Neutrophil (primary cell): ENCODE data around the gene SOX2.

Source experiments
- H3K27ac ChIP-seq: fragments of 200-600 bp; sonication (generic); 2 replicates; pipeline ENCODE4 v1.5.1; 2016; ENCODE audit warnings: mild to moderate bottlenecking, moderate library complexity
- H3K27me3 ChIP-seq: fragments of 200-600 bp; sonication (generic); 2 replicates; pipeline ENCODE4 v1.6.0; 2016; ENCODE audit warnings: mild to moderate bottlenecking
- H3K36me3 ChIP-seq: fragments of 200-600 bp; sonication (generic); 2 replicates; pipeline ENCODE4 v1.5.1; 2017
- H3K4me1 ChIP-seq, 2 experiments: fragments of 200-600 bp in 1 of 2; sonication (generic) in 1 of 2; 1 replicate in 1 of 2; 2 replicates in 1 of 2; pipeline versions ENCODE4 v1.5.1 to v1.6.1; 2013 to 2016; ENCODE audit warnings: low read depth in 1 of 2, low read length in 1 of 2, mild to moderate bottlenecking in 1 of 2, moderate library complexity in 1 of 2; ENCODE audit not compliant: control insufficient read depth in 1 of 2, insufficient read depth in 1 of 2
- H3K4me3 ChIP-seq, 2 experiments: fragments of 200-600 bp in 1 of 2; sonication (generic) in 1 of 2; 1 replicate in 1 of 2; 2 replicates in 1 of 2; pipeline ENCODE4 v1.5.1; 2013 to 2016; ENCODE audit warnings: low read depth in 1 of 2, low read length in 1 of 2, mild to moderate bottlenecking in 1 of 2, moderate library complexity in 1 of 2
- H3K9me3 ChIP-seq: fragments of 200-600 bp; sonication (generic); 2 replicates; pipeline ENCODE4 v1.5.1; 2016
- TF ChIP-seq, protein P1 (sequence below): fragments of 200-600 bp; sonication (generic); IDR thresholded peaks from 2 replicates; pipeline ENCODE4 v1.5.1; 2016; ENCODE audit warnings: antibody characterized with exemption

The SOX2 gene

GRCh38 chr3:181730934-181731333 lies 19.2 kb downstream of the SOX2 start:
- Histone ChIP-seq H3K27me3 (peaks cover 78% of the 10 kb centered on the region), H3K4me3 (no peak overlapping the region), H3K27ac (no peak overlapping the region), H3K4me1 (peaks cover 0 to 3% of the 10 kb centered on the region in 2 experiments), H3K9me3 (peaks cover 3% of the 10 kb centered on the region), H3K36me3 (no peaks in the 10 kb centered on the region)
- TF ChIP-seq, protein P1, sequence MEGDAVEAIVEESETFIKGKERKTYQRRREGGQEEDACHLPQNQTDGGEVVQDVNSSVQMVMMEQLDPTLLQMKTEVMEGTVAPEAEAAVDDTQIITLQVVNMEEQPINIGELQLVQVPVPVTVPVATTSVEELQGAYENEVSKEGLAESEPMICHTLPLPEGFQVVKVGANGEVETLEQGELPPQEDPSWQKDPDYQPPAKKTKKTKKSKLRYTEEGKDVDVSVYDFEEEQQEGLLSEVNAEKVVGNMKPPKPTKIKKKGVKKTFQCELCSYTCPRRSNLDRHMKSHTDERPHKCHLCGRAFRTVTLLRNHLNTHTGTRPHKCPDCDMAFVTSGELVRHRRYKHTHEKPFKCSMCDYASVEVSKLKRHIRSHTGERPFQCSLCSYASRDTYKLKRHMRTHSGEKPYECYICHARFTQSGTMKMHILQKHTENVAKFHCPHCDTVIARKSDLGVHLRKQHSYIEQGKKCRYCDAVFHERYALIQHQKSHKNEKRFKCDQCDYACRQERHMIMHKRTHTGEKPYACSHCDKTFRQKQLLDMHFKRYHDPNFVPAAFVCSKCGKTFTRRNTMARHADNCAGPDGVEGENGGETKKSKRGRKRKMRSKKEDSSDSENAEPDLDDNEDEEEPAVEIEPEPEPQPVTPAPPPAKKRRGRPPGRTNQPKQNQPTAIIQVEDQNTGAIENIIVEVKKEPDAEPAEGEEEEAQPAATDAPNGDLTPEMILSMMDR = no peak

GRCh38 chr3:181735911-181736310 lies 24.2 kb downstream of the SOX2 start:
- Histone ChIP-seq H3K27ac (no peak overlapping the region), H3K27me3 (peaks cover 49% of the 10 kb centered on the region), H3K4me3 (no peak overlapping the region), H3K36me3 (no peaks in the 10 kb centered on the region), H3K9me3 (no peaks in the 10 kb centered on the region), H3K4me1 (no peaks in the 10 kb centered on the region)
- TF ChIP-seq, protein P1 = no peak

DNA sequence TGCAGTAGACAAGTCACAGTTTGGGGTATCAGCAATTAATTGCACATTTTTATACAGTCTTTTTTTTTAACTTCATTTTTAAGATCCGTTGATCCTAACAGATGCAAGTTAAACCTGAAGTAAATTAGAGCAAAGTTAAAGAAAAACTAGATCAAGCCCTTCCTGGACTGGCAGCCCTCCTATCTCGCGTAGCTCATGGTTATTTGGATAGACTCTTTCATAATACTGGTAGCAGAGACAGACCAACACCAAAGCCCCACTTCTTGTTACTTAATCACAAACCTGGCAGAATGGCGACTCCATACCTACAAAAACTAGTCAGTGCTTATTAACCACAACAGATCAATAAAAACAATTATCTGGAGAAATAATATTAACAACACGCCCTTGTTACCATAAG lies 26.8 kb downstream of the SOX2 start:
- H3K27ac ChIP-seq = no peak overlapping the region
- TF ChIP-seq, protein P1 = no peak
- no peaks in the 10 kb centered on the region for H3K9me3 ChIP-seq
- peaks cover 36% of the 10 kb centered on the region for H3K27me3 ChIP-seq
- H3K4me1 ChIP-seq = no peaks in the 10 kb centered on the region
- no peaks in the 10 kb centered on the region for H3K36me3 ChIP-seq
- H3K4me3 ChIP-seq = no peak overlapping the region

DNA sequence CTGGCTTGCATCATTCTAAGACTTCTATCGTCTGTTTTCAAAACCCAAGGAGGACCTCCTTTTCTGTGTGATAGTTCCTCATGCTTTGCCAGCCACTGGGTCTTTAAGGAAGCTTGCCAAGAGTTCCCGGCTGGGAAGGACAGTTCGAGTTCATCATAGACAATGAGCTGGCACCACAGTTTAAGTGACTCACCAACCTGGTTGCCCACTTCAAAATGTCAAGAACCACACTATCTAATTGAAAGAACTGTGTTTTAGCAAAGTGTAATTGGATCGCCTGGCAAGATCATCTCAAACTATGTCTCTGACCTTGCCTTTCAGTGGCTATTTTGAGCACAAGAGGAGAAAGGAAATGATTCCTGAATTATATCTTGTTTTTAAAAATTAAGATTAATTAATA lies 27.9 kb downstream of the SOX2 start:
- Histone ChIP-seq H3K27ac (no peak overlapping the region), H3K36me3 (no peaks in the 10 kb centered on the region), H3K4me3 (no peak overlapping the region), H3K4me1 (no peaks in the 10 kb centered on the region), H3K27me3 (peaks cover 29% of the 10 kb centered on the region), H3K9me3 (no peaks in the 10 kb centered on the region)
- TF ChIP-seq, protein P1 = no peak

DNA sequence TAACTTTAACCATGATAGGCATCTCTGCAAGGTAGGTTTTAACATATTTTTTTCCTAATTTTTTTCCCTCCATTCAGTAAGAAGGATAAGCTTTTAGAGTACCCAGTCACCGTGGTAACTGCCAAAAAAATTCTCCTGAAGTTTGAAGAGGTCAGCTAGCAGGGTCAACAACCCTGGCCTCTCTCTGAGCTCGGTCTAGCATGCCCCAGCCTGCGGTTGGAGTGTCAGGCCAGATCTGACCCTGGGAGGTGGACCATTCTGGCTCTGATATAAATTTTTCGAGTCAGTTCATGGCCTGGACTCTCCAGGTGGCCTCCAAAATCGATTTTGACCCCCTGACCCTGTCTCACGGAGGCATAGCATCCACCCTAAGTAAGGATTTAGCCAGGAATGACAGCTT lies 29.7 kb downstream of the SOX2 start:
- H3K4me1 ChIP-seq = no peaks in the 10 kb centered on the region
- no peaks in the 10 kb centered on the region for H3K36me3 ChIP-seq
- no peak overlapping the region for H3K27ac ChIP-seq
- H3K4me3 ChIP-seq = no peak overlapping the region
- H3K27me3 ChIP-seq = peaks cover 16% of the 10 kb centered on the region
- TF ChIP-seq, protein P1 = no peak
- H3K9me3 ChIP-seq = no peaks in the 10 kb centered on the region

DNA sequence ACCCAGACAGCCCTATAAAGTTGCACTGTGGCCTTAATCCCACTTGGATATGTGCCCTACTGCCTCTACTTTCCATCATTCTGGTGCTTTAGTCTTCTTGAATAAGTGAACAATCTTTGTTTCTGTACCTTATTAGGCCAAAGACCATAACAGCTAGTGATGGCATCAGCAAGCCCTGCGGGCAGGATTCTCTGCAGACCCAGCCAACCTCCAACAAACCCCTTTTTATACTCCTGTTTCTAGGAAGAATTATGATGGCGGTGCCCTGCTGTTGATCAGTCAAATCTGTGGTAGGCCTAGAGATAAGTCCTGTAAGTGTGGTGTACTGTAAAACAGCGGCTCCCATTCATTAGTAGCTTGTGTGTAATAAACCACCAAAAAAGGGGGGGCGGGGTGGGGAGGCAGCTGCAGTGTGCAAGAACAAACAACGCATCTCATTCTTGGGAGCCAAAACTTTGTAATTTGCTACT lies 40.5 kb downstream of the SOX2 start:
- Histone ChIP-seq H3K27me3 (no peaks in the 10 kb centered on the region), H3K36me3 (no peaks in the 10 kb centered on the region), H3K9me3 (no peaks in the 10 kb centered on the region), H3K27ac (no peak overlapping the region), H3K4me3 (no peak overlapping the region), H3K4me1 (no peaks in the 10 kb centered on the region)
- TF ChIP-seq, protein P1 = no peak
